ENCODE data around the gene PPFIBP1.
"Not testable (repeated sequence)": the region's sequence is repeated elsewhere in the genome, so short reads cannot be mapped to it uniquely, and the experiment has no call there.

Gene PPFIBP1

GRCh38 chr12:27635349-27635972 lies 111.5 kb downstream of the PPFIBP1 start:
- DNase-seq = no peak

GRCh38 chr12:27636569-27636968 lies 112.6 kb downstream of the PPFIBP1 start:
- not testable (repeated sequence) for DNase-seq

GRCh38 chr12:27637524-27637923 lies 113.5 kb downstream of the PPFIBP1 start:
- DNase-seq = no peak

DNA sequence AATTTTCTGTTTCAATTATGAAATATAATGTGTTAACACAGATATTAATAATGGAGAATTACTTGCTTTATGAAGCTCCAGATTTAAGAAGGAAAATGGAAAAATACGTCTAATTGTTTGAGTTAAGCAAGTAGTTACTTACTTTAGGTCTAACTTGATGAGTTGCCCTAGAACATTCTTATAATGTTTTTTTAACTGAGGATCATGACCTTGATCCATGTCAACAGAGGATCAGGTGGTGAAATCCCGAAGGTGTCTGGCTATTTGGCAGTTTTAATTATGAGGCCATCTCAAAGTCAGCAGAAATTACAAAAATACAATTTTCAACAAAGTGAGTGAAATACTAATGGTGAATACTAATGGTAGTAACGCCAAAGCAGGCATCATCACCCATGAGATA lies 115.3 kb downstream of the PPFIBP1 start:
- DNase-seq = no peak

DNA sequence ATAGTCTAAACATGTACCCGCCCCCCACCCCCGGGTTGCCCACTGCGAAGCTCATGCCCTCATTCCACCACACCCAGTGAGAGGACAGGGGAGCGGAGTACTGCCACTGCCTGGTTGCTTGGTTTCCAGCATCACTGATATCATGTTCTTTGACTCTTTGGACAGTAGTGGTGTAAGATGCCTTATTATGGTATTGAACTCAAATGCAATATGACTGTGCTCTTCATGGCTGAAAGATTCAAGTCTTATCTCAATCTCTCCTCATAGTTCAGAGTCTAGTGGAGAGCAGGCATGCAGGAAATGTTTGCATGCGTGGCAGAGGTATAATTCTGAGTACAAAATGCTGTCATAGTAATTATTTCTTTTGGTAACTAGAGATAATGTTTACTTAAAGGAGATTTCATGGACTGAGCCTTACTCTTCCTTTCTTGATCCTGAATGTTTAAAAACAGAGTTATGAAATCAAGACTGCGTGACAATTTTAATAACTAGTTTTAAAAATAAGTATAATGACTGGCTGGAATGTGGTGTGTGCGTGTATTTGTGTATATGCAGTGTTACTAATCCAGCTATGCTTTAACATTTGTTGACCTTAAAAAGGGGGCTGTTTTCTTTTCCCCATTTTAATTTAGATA lies 116.7 kb downstream of the PPFIBP1 start:
- not testable (repeated sequence) for DNase-seq

DNA sequence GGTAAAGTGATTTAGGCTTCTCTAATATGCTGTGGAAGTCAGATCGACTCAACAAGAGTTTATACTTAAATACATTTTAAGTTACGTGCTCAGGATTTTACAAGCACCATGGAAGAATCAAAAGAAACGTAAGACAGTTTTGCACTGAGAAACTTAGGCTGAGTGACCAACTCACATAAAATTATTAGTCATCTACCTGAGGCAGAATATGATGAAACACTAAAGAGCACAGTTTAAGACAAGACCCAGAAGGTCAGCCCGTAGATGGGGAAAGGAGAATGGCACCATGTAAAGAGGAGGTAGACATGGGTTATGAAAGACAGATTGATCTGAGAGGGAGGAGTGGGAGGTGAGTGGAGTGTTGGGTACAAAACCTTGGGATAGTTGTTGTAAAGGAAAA lies 118.4 kb downstream of the PPFIBP1 start:
- DNase-seq = not testable (repeated sequence)

- not testable (repeated sequence) for DNase-seq
Observed at GRCh38 chr12:27642892-27643291, 118.9 kb downstream of the PPFIBP1 start.

- DNase-seq = no peak
Observed at GRCh38 chr12:27644158-27644845, 120.3 kb downstream of the PPFIBP1 start.

DNA sequence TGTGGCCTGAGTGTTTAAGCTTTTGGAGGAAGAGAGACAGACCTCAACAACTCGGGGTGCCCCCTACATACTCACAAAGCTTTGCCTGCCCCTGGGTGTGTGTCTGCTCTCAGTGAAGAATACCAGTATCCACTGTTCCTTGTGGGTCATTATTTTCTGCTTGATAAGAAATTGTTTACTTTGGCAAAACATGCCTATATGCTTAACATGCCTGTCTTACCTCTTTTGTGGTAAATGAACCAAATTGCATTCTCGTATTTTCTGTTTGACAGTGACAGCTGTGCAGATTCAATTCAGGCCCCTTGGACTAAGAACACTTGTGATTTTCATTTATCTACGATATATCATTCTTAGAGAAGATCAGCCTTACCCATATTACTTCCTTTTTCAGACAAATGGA lies 121.7 kb downstream of the PPFIBP1 start:
- no peak for DNase-seq

- no peak for DNase-seq
Observed at GRCh38 chr12:27646149-27646548, 122.1 kb downstream of the PPFIBP1 start.

- DNase-seq = no peak
Observed at GRCh38 chr12:27650011-27650410, 126.0 kb downstream of the PPFIBP1 start.

DNA sequence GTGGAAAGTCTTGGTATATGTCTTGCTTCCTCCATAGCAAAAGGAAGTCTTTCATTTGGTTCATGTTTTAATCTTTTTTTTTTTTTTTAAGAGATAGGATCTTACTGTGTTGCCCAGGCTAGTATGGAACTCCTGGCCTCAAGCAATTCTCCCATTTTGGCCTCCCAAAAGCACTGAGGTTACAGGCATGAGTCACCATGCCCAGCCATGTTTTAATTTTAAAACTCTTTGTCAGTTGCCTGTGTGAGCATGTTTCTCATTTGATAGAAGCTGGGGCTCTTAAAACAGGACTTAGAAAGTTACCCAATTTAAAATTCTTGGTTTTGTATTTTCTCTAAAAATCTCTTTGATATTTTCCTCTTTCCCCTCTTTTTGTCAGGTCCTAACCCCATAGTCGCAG lies 127.2 kb downstream of the PPFIBP1 start:
- DNase-seq = no peak

DNA sequence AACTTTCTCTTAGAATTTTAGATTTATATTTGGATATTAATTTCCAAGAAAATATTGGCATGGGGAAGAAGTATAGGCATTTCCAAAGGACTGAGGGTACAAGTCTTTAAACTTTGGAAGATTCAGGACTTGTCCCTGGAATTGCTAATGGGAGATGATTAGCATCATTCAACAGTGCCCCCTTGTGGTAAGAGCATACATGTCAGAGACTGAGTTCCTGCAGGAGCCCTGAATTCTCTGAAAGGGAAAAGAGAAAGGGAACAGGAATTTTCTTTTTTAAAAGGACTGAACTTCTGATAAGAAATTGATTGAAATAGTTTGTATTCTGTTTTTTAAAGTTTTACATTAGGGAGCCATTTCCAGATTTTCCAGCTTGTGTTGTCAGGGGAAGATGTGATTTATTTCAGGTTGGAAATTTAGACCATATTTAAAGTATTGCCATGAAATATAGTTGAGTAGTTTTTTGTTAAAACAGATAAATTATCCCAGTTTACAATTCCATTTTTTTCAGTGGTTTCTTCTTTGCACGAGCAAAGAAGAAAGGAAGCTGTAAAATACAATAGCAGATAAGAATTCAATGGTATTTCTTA lies 128.3 kb downstream of the PPFIBP1 start:
- peak; percentile 24 for DNase-seq

- no peak for DNase-seq
Observed at GRCh38 chr12:27653661-27654060, 129.7 kb downstream of the PPFIBP1 start.

DNA sequence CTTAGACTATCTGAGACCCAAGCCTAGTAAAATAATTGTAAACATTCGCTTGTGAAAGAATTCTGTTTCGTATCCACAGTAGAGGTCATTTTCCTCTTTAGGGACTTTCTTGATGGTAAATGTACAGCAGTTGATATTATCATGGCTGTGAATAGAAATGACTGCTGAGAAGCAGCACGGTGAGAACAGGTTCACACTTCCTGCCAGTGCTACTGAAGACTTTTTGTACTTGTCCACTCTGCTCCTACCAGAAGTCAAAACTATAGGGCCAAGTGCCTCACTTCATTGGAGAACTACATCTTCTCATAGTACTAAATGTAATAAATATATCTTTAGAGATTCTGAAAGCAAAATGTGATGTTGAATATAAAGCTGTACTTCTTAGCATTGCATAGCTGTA lies 131.5 kb downstream of the PPFIBP1 start:
- not testable (repeated sequence) for DNase-seq

- DNase-seq = no peak
Observed at GRCh38 chr12:27657296-27657695, 133.3 kb downstream of the PPFIBP1 start.

DNA sequence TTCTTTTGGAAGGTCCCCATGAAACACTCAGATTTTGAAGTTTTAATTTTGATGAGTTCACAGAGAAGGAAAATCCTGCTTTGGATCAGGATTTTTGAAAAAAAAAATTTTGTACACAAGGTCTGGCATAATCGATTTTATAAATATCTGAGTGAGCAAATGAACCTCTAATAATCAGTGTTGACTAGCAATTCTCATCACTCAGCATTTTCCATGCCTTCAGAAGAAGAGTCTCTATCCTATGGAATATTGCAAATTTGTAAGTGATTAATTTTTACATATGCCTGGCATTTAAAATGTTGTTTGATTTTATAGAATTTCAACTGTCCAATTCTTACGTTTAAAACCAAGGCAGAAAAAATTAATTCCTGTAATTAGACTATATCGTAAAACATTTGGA lies 141.7 kb downstream of the PPFIBP1 start:
- DNase-seq = no peak

DNA sequence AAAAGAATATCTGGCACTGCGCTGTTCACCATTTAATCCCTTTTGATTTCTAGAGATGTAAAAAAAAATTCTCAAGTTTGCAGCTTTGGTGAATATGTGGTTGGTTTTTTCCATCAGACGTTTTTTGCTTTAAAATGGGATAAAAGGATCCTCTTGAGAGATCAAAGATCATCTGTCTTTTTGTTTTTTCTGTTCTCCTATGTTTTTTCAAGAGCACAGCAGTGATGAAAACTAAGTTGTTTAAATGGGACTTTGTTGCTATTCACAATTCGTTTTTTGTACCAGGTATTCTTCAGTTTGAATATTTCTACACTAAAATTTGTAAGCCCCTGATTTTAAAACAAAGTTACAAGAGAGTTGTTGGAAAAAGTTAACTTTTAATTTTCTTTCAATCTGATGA lies 142.5 kb downstream of the PPFIBP1 start:
- no peak for DNase-seq

GRCh38 chr12:27667540-27667939 lies 143.5 kb downstream of the PPFIBP1 start:
- no peak for DNase-seq

DNA sequence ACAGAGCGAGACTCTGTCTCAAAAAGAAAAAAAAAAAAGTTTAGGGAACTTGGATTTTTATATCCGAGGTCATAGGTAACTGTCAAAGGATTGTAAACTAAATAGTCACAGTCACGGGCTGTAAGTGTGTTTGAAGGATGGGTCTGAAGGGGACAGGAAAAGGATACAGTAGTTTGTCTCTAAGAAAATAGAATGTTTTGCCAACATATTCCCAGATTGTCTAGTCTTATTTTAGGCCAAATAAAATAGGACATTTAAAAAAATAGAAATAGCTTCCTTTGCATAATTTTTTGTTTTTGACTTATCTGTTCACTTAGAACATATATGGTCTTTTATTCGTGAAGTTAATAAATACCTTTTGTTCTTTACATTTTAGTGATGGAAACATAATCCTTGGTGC lies 148.0 kb downstream of the PPFIBP1 start:
- DNase-seq = no peak

DNA sequence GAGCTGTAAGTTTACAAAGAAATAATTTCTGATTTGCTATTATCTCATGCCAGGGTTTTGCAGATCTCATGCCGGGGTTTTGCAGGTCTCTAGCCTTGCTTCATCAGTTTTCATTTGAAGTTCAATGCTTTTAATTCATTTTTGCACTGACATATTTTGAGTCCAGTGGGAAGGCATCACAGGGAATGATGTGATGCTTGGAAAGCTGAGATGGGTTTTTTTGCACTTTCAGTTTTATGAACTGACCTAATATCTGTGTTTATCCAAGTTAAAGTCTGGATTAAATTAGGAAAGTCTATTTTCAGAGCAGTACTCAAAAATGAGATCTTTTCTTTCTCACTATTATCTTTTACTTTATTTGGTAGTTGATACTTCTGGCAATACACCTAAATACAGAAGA lies 148.6 kb downstream of the PPFIBP1 start:
- no peak for DNase-seq

GRCh38 chr12:27673101-27673718 lies 149.2 kb downstream of the PPFIBP1 start:
- no peak for DNase-seq

- DNase-seq = no peak
Observed at GRCh38 chr12:27674989-27675388, 151.0 kb downstream of the PPFIBP1 start.

GRCh38 chr12:27680619-27681018 lies 156.6 kb downstream of the PPFIBP1 start:
- DNase-seq = no peak

Measured in NCI-H1417 treated with DMSO at 0.1 percent for 48 hours (cell line).